ENCODE data around the gene SEPTIN8.

The SEPTIN8 gene

GRCh38 chr5:132777209-132778069 is at the start of gene SEPTIN8:
Gene SEPTIN8, minus strand, starts transcription at chr5:132777239. Its CDS starts 102 bp downstream, at chr5:132777137.
- peak in 1 of 2 experiments; percentile 26 for DNase-seq

GRCh38 chr5:132826424-132827082 is 49.5 kb upstream of the SEPTIN8 start:
- DNase-seq: no peak

GRCh38 chr5:132825834-132826391 is 48.9 kb upstream of the SEPTIN8 start:
- DNase-seq: no peak

- no peak for DNase-seq
Observed at GRCh38 chr5:132825033-132825833, 48.2 kb upstream of the SEPTIN8 start.

- no peak for DNase-seq
Observed at GRCh38 chr5:132824426-132824825, 47.4 kb upstream of the SEPTIN8 start.

GRCh38 chr5:132823481-132824050 is 46.5 kb upstream of the SEPTIN8 start:
- no peak for DNase-seq

GRCh38 chr5:132822650-132823480 is 45.8 kb upstream of the SEPTIN8 start:
- DNase-seq: no peak

- DNase-seq: peak in 1 of 2 experiments; percentile 52
Observed at GRCh38 chr5:132821791-132822190, 44.8 kb upstream of the SEPTIN8 start.

- no peak for DNase-seq
Observed at GRCh38 chr5:132821350-132821749, 44.3 kb upstream of the SEPTIN8 start.

GRCh38 chr5:132820162-132820754 is 43.2 kb upstream of the SEPTIN8 start:
- DNase-seq: peak; percentile 53 to 85

GRCh38 chr5:132819468-132819867 is 42.4 kb upstream of the SEPTIN8 start:
- no peak for DNase-seq

GRCh38 chr5:132817011-132817410 is 40.0 kb upstream of the SEPTIN8 start:
- DNase-seq: no peak

- DNase-seq: no peak
Observed at GRCh38 chr5:132816554-132816953, 39.5 kb upstream of the SEPTIN8 start.

- no peak for DNase-seq
Observed at GRCh38 chr5:132816083-132816482, 39.0 kb upstream of the SEPTIN8 start.

GRCh38 chr5:132815454-132815853 is 38.4 kb upstream of the SEPTIN8 start:
- no peak for DNase-seq

- DNase-seq: no peak
Observed at GRCh38 chr5:132814503-132815294, 37.7 kb upstream of the SEPTIN8 start.

- no peak for DNase-seq
Observed at GRCh38 chr5:132813599-132814502, 36.8 kb upstream of the SEPTIN8 start.

- no peak for DNase-seq
Observed at GRCh38 chr5:132812781-132813598, 36.0 kb upstream of the SEPTIN8 start, which contains the start of gene SOWAHA. Gene SOWAHA, plus strand, starts transcription at chr5:132813302. Its CDS starts 320 bp downstream, at chr5:132813622.
